Measurements from ENCODE around the gene ACHE. TPM values are rescaled to one million over a fixed set of nuclear protein-coding genes. Genes with fewer than 3 reads are reported as not detected.
"Not testable (repeated sequence)": the region's sequence is repeated elsewhere in the genome, so short reads cannot be mapped to it uniquely, and the experiment has no call there.

ACHE gene
- polyA plus RNA-seq (ENCODE audit: insufficient read length), result 82.8 TPM

GRCh38 chr7:100895701-100895955, at the start of gene ACHE:
Gene ACHE, minus strand, starts transcription at chr7:100895888. Its CDS starts 1,656 bp downstream, at chr7:100894232.
- no peak for DNase-seq

GRCh38 chr7:100944138-100944537, 48.5 kb upstream of the ACHE start:
- DNase-seq, result no peak

- no peak for DNase-seq
Observed at GRCh38 chr7:100943693-100944092, 48.0 kb upstream of the ACHE start.

GRCh38 chr7:100942045-100942774, 46.5 kb upstream of the ACHE start:
- DNase-seq, result no peak

GRCh38 chr7:100936167-100936566, 40.5 kb upstream of the ACHE start:
- DNase-seq, result not testable (repeated sequence)

- DNase-seq, result not testable (repeated sequence)
Observed at GRCh38 chr7:100935381-100935780, 39.7 kb upstream of the ACHE start.

GRCh38 chr7:100933734-100934133, 38.0 kb upstream of the ACHE start:
- DNase-seq, result no peak

GRCh38 chr7:100929808-100930174, 34.1 kb upstream of the ACHE start:
- DNase-seq, result no peak

GRCh38 chr7:100923616-100924015, 27.9 kb upstream of the ACHE start:
- not testable (repeated sequence) for DNase-seq

- DNase-seq, result no peak
Observed at GRCh38 chr7:100921039-100921438, 25.4 kb upstream of the ACHE start.

- DNase-seq, result not testable (repeated sequence)
Observed at GRCh38 chr7:100919779-100920437, 24.2 kb upstream of the ACHE start.

- not testable (repeated sequence) for DNase-seq
Observed at GRCh38 chr7:100919335-100919734, 23.6 kb upstream of the ACHE start.

GRCh38 chr7:100914879-100915447, 19.3 kb upstream of the ACHE start:
- DNase-seq, result no peak

- DNase-seq, result no peak
Observed at GRCh38 chr7:100914208-100914878, 18.7 kb upstream of the ACHE start.

- DNase-seq, result no peak
Observed at GRCh38 chr7:100911484-100911883, 15.8 kb upstream of the ACHE start.

GRCh38 chr7:100910443-100910842, 14.8 kb upstream of the ACHE start:
- not testable (repeated sequence) for DNase-seq

- DNase-seq, result no peak
Observed at GRCh38 chr7:100908512-100908911, 12.8 kb upstream of the ACHE start.

- DNase-seq, result no peak
Observed at GRCh38 chr7:100902638-100903037, 7.0 kb upstream of the ACHE start.

GRCh38 chr7:100901921-100902332, 6.2 kb upstream of the ACHE start:
- DNase-seq, result no peak

GRCh38 chr7:100900978-100901377, 5.3 kb upstream of the ACHE start:
- DNase-seq, result no peak

GRCh38 chr7:100899432-100899831, 3.7 kb upstream of the ACHE start:
- no peak for DNase-seq

- no peak for DNase-seq
Observed at GRCh38 chr7:100897772-100898454, 2.2 kb upstream of the ACHE start.

Measured in hindlimb muscle (tissue), 1 donor.